Smooth muscle cell of the brain vasculature (primary cell): ENCODE results near the gene TAGLN.
"Not testable (repeated sequence)": the region's sequence is repeated elsewhere in the genome, so short reads cannot be mapped to it uniquely, and the experiment has no call there.

Experiments
- DNase-seq: peaks from one replicate; pipeline ENCODE4 v3.0.0-alpha.2; 2012; ENCODE audit warnings: low read depth, low spot score

Gene TAGLN

GRCh38 chr11:117180661-117181585, 18.2 kb upstream of the TAGLN start:
- no peak for DNase-seq

GRCh38 chr11:117181586-117182550, 17.3 kb upstream of the TAGLN start:
- no peak for DNase-seq

DNA sequence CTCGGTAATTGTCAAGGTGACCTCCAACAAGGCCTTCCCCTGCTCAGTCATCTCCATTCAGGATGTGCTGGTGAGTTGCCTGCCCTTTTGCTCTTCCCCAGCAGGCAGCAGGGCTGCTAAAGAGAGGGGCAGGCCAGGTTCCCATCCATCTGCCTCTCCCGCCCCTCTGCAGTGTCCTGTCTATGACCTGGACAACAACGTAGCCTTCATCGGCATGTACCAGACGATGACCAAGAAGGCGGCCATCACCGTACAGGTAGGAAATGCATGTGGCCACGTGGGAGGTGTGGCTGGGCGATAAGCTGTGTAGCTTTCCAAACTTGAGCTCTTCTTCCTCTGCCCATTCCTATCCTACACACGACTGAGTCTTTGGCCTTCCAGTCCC, 16.6 kb upstream of the TAGLN start:
- DNase-seq: no peak

GRCh38 chr11:117183178-117183577, 16.0 kb upstream of the TAGLN start:
- DNase-seq: not testable (repeated sequence)

DNA sequence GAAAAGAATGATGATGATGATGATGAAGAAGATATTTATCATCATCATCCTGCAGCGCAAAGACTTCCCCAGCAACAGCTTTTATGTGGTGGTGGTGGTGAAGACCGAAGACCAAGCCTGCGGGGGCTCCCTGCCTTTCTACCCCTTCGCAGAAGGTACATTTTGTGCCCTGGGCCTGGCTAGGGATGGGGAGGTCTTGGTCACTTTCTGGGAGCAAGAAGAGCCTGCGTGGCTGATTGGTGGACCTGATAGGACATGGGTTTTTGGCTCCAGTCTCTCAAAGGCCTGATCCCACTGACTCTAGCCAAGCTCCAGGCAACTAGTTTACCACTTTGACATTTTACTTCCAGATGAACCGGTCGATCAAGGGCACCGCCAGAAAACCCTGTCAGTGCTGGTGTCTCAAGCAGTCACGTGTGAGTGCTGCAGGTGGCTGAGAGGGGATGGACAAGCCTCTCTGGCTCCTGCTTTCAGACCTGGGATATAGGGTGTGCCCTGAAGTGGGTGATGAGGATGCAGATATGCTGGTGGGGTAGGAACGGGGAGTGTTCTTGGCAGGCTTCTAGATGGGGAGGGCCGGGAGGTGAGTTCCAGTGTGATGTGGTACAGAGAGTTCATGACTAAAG, 15.3 kb upstream of the TAGLN start:
- no peak for DNase-seq

DNA sequence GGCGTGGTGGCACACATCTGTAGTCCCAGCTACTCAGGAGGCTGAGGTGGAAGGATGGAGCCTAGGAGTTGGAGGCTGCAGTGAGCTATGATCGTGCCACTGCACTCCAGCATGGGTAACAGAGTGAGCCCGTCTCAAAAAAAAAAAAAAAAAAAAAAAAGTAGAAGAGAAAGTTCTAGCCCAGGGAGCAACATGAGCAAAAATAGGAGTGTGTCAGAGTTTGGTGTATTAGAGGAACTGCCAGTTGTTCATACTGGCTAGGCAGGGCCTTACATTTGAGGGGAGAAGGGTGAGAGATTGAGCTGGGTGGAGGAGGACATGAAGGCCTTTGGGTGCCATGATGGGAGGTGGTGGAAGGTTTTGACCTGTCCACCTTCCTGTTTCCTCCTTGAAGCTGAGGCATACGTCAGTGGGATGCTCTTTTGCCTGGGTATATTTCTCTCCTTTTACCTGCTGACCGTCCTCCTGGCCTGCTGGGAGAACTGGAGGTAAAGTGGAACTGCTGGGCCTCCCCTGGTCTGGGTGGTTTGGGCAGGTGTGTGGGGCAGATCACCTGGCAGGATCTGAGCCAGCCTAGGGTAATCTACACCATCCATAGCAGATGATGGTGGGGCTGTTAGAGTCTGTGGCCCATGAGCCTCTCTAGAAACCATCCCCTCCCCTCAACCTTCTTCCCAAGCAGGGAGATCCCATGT, 13.3 kb upstream of the TAGLN start:
- no peak for DNase-seq

GRCh38 chr11:117186431-117186761, 12.8 kb upstream of the TAGLN start:
- DNase-seq: no peak

DNA sequence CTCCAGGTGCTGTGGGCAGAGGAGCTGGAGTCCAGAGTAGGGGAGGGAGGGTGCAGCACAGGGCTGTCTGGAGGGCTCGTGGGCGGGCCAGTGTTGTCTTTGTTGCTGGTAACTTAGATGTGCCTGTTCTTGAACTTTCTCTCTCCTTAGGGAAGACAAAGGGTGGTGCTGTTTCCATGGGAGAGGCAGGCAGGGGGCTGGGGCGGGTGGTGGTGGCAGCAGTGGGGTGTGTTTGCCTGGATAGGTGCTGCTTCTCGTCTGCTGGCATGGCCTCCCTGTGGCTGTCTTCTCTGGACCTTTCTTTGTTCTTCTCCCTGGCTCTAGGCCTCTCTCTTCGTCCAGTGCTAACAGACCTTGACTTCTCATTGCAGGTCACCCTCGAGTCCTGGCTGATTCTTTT, 12.2 kb upstream of the TAGLN start:
- DNase-seq: no peak

DNA sequence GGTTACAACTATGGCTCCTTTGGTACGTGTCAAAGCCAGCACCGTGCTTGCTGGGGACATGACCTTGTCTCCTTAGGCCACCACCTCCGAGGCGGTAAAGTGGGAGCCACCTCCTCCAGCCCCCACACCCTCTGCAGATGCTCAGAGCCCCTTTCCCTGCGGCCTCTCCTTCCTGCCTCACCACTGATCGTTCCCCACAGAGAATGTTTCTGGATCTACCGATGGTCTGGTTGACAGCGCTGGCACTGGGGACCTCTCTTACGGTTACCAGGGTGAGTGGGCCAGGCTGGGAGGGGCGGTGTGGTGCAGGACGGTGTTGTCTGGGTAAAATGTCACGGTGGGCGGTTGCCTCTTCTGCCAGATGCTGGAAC, 11.8 kb upstream of the TAGLN start:
- DNase-seq: no peak

DNA sequence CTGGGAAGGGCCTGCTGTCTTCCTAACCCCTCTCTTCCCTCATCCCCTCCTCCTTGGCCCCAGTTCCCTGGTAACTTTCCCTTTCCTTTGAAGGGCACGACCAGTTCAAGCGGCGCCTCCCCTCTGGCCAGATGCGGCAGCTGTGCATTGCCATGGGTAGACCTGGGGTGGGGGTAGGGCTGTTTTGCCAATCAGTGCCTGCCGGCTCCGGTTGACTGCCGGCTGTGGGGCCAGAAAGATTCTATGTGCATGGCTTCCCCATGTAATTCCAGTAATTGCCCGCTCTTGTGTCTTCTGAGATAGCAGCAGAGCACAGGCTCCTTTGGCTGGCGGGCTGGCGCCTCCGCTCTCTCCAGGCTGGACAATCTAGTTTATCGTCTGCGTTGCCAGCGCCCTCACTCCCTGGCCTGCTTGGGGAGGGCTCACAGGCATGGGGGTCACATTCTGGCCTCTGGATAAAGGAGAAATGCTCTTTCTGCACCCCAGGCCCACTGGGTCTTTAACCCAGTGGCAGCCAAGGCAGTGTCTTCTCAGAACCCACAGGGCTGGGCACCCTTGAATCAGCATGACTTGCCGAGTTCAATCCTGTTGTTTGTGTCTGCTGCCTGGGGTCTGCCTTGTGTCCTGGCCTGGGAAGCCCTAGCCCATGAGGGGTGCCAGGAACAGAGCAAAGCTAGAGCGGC, 11.2 kb upstream of the TAGLN start:
- DNase-seq: no peak

DNA sequence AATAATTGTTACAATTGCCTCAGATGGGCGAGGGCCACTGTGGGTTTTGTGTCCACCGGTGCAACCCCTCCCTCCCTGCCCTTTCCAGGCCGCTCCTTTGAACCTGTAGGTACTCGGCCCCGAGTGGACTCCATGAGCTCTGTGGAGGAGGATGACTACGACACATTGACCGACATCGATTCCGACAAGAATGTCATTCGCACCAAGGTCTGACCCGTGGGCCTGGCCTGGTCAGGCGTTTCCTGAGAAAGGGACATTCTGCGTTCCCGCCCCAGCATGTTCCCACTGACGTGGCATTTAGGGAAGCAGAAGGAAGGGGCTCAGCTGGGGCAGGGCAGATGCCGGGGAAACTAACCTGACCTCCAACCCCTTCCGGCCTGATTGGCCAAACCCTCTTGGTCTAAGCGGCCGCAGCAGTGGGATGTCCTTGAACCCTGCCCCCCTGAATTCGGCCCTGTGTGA, 10.5 kb upstream of the TAGLN start:
- DNase-seq: no peak

- DNase-seq: no peak
Measured at GRCh38 chr11:117189191-117189940, 9.8 kb upstream of the TAGLN start.

DNA sequence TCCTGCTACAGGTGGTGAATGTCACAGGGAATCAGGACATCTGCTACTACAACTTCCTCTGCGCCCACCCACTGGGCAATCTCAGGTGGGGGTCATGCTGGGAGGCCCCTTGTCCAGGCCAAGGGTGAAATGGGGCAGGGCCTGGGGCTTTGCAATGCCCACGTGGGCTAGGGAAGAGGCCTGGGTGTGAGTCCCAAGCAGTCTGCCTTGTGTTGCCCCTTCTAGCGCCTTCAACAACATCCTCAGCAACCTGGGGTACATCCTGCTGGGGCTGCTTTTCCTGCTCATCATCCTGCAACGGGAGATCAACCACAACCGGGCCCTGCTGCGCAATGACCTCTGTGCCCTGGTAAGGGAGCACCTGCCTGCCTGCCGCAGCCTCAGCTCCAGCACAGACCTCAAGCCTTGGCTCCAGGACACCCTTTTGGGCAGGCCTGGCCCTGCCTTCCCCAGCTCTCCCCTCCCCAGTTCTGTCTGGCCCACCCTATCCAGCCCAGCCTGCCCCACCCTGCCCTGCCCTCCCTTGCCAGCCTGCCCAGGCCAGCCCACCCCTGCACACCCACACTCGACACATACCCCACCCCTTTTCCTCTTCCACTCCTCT, 9.1 kb upstream of the TAGLN start:
- no peak for DNase-seq

GRCh38 chr11:117191680-117192400, 7.3 kb upstream of the TAGLN start:
- no peak for DNase-seq

- no peak for DNase-seq
Measured at GRCh38 chr11:117192401-117192875, 6.7 kb upstream of the TAGLN start.

DNA sequence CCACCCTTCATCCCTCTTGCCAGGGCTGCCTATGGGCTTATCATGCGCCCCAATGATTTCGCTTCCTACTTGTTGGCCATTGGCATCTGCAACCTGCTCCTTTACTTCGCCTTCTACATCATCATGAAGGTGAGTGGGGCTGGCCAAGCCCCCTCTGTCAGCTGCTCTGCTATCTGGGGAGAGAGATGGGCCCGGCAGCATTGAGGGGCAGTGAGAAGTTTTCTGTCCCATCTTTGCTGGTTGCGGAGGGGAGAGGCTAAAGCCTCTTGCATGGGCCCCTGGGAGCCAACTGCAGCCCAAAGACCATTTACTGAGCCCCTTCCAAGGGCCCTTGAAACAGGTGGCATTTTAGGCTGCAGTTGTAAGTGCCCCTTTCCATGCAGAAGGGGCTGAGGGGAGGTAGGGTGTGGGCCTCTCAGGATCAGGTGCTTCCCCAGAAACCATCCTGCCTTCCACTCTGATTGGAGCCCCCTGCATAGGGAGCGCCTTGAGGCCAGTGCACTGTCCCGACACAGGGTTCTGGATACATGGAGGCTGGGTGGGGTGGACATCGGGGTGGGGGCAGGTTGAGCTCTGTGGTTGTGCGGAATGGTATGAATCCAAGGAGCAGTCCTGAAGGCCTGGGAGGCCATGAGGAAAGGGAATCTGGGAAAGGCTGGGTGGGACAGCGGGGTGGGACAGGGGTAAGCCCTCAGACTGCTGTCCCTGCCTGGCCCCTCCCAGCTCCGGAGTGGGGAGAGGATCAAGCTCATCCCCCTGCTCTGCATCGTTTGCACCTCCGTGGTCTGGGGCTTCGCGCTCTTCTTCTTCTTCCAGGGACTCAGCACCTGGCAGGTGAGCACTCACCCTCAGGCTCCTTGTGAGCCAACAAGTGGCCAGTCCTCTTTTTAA, 5.8 kb upstream of the TAGLN start:
- DNase-seq: no peak

DNA sequence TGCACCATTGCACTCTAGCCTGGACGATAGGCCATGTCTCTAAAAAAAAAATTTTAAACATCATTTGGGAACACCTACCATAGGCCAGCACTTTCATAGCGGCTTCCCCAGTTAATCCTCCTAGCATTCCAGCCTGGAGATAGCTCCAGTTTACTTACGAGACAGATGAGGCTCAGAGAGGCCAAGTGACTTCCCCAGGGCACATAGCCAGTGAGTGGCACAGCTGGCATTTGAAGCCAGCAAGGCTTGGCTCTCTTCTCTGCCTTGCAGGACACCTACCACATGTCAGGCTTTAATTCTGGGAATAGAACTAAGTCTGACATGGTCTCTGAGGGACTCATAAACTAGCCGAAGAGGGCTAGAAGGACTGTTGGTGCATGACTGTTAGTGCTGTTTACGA, 4.9 kb upstream of the TAGLN start:
- DNase-seq: no peak

DNA sequence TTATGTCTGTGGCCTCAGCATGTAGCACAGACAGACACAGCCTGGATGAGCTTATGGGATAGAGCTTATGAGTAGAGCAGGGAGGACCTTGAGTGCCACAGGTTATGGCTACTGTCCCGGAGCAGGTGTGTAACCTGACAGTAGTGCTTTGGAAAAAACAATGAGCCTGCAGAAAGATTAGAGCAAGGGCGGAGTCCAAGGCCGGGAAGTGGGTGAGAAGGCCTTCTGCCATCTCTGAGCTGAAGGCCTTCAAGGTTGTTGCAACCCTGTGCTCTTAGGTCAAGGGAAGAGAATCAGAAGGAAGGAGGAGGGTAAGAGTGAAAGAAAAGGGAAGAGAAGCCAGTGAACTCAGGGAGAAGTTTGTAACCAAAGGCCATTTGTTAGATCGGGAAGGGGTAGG, 3.9 kb upstream of the TAGLN start:
- no peak for DNase-seq
